NCI-H2081 (cell line): Measurements from ENCODE around the gene S100A14.
"Not testable (repeated sequence)": the region's sequence is repeated elsewhere in the genome, so short reads cannot be mapped to it uniquely, and the experiment has no call there.

Source experiments
- DNase-seq, 2 experiments: peaks; one replicate each; lab custom pipeline; 2025; lab: John Stamatoyannopoulos, UW

Gene S100A14

GRCh38 chr1:153615406-153615805 is 719 bp downstream of the S100A14 start:
- DNase-seq: no peak

DNA sequence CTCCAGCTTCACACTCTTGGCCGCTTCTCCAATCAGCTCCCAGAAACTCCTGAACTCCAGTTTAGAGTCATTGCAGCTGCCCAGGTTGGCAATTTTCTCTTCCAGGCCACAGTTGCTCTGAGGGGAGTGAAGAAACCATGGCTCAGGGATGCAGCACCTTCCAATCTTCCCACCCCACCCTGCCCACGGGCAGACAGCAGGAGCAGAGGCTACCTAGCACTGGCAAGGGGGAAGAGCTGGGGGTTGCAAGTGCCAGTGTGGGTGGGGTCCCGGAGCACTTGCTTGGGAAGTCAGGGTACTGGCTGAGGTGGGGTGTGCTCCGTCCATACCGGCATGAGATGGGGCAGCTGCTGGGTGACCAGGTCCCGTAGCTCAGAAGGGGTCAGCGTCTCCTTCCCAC is 1.2 kb downstream of the S100A14 start:
- no peak for DNase-seq

DNA sequence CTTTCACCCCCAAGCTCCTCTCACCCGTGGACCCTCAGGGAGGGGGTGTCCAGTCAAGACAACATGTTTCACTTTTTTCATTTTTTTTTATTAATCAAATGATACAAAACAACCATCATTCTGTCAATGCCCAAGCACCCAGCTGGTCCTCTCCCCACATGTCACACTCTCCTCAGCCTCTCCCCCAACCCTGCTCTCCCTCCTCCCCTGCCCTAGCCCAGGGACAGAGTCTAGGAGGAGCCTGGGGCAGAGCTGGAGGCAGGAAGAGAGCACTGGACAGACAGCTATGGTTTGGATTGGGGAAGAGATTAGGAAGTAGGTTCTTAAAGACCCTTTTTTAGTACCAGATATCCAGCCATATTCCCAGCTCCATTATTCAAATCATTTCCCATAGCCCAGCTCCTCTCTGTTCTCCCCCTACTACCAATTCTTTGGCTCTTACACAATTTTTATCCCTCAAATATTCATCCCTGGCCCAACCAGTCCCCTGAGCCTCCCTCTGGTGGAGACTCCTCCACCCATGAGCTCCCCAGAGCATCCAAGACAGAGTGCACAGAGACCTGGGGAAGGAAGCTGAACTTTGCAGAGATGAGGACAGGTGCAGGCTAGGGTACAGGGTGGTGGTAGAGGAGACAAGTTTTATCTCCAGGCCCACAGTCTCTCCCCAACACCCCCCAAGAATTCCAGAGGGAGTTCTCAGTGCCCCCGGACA is 1.8 kb downstream of the S100A14 start:
- DNase-seq: no peak

DNA sequence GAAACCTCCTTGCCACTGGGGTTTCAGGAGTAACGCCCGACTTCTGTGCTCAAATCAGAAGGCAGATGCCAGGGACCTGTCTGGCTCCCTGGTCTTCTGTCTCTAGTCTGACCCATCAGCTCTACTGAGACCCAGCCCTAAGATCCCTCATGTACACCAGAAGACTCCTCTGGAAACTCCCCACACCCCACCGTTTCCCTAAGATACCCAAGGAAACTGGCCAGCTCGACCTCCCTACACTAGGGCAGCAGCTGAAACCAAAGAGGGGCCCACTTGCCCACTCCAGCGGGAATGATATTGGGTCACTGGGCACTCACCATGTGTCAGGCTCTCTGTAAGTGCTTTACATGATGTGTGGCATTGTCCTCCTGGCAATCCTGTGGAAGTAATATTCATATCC is 2.7 kb downstream of the S100A14 start:
- DNase-seq: no peak

- DNase-seq: no peak
Measured at GRCh38 chr1:153612755-153613331, 3.3 kb downstream of the S100A14 start, which contains the start of gene S100A16. S100A16 (minus strand) TSS chr1:153613137; CDS start chr1:153608151, 4,986 bp downstream.

DNA sequence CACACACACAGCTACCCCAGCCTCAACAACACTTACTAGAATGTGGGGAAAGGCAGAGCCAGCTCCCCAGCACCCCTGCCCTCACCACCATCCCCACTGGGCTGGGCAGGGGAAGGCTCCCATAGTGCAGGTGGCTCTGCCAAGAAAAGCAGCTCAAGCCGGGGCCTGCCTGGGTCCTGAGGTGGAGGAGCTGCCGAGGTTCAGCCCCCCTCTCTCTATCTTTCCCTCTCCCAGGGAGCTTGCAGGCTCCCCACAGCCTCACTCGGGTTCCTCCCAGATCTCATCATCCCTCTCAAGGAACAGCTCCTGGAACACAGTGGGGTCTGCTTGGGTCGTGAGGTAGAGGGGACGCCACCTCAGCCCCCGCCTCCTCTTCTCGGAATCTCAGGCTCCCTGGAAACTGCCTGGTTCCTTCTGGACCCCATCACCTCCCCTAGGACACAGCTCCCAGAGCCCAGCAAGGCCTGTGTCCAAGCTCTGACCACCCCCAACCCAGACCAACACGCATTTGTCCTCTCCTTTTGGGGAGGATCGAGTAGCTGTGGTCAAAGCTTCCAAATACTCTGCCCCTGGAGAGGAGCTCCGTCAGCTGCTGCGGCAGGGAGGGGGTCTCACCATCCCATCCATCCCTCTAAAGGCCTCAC is 3.9 kb downstream of the S100A14 start:
- no peak for DNase-seq

- DNase-seq: no peak
Measured at GRCh38 chr1:153611356-153611755, 4.8 kb downstream of the S100A14 start.

- no peak for DNase-seq
Measured at GRCh38 chr1:153610811-153611301, 5.3 kb downstream of the S100A14 start.

- no peak for DNase-seq
Measured at GRCh38 chr1:153610334-153610733, 5.8 kb downstream of the S100A14 start.

- no peak for DNase-seq
Measured at GRCh38 chr1:153609585-153609907, 6.6 kb downstream of the S100A14 start.

DNA sequence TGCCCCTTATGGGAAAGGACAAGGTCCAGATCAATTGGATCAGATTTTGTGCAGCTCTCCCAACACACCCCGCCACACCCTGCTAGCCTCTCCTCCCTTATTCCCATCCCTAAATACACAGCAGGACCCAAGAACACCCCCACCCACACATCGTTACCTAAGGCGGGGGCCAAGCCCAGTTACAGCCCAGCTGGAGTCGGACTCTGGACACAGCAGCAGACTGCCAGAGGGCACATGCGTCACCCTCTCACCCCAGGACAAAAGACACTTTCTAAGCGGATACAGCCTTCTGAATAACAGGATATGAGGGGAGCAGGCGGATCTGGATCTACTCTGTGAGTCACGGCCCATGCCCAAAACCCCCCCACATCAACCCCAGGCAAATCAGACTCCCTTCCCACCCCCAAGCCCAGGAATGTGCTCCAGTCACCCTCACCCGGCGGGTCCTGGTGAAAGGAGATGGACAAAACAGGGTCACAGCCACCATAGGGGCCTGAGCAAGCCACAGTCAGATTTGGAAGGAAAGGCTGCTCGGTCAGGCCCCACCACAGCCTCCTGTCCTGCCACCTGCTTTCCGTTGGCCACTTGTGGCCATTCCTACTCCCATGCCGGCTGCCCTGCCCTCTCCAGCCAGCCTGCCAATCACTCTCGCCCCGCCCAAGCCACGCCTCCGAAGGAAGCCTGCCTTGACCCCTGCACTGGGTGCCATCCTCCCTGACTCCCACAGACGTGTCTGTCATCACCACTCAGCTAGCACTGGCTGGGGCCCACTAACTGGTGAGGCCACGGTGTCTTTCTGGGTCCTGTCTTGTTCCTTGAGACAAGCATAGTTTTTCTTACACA is 7.2 kb downstream of the S100A14 start:
- no peak for DNase-seq

DNA sequence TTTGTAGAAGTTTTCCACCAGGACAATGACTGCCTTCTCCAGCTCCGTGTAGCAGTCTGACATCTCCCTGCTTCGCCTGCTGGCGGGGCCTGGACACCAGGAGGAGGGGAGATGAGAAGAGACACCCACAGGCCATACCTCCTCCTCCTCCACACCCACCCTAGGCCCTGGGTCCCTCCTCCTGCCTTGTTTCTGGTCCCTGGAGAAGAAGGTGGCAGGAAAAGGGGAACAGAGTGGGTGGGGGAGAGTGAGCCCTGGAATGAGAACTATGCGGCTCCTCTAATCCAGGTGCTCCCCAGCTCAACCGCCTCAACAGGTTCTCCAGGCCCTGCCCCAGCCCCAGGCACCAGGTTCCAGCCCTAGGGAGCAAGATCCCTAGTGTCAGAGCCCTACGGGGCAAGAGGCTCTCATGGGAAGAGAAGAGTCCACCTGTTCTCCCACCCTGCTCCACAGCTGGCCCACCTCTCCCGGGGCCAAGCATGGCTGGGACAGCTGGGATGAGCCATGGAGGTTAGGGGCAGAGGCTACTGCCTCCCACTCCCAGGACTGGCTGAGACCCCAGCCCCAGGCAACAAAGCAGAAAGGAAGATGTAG is 7.9 kb downstream of the S100A14 start:
- no peak for DNase-seq

- no peak for DNase-seq
Measured at GRCh38 chr1:153607381-153607780, 8.7 kb downstream of the S100A14 start.

DNA sequence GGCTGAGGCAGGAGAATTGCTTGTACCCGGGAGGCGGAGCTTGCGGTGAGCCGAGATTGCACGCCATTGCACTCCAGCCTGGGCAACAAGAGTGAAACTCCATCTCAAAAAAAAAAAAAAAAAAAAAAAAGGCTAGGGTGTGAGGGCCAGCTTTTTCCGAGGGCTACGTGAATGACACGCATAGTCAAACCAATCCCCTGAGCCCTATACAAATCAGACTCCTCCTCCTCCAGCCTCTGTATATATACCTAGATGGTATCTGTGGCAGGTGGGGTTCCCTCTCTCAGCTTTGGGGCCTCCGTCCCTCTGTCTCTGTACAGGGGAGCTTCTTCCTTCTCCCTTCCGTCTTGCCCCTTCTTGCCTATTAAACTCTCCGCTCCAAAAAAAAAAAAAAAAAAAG is 9.9 kb downstream of the S100A14 start:
- no peak for DNase-seq

DNA sequence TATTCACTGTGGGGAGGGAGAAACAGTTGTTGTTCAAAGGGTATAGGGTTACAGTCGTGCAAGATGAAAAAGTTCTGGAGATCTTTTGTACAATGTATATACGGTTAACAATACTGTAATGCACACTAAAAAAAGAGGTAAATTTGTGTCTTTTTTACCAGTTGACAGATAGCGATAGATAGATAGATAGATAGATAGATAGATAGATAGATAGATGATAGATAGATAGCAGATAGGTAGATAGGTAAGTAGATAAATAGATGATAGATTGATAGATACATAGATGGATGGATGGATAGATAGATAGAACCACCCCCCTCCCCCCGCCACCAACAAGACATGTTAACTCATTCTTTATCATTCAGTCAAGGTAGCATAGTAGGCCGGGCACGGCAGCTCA is 13.4 kb downstream of the S100A14 start:
- DNase-seq: no peak

DNA sequence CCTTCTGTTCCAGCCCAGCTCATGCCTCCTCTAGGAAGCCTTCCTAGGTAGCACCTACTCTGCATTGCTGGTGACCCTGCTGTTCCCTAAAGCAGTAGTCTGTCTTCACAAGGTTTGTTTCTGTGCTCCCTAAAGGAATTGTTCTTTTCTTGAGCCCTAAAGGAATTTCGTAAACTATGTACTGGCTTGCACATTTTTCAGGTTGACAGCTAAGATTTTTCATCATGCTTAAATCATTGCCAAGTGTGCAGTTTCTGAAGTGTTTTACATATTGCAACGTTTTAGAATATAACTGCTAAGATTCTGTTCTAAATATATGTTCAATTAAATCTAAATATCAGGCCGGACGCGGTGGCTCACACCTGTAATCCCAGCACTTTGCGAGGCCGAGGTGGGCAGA is 16.3 kb downstream of the S100A14 start:
- DNase-seq: no peak

- DNase-seq: peak; percentile 53 to 75
Measured at GRCh38 chr1:153598309-153599172, 17.6 kb downstream of the S100A14 start.

DNA sequence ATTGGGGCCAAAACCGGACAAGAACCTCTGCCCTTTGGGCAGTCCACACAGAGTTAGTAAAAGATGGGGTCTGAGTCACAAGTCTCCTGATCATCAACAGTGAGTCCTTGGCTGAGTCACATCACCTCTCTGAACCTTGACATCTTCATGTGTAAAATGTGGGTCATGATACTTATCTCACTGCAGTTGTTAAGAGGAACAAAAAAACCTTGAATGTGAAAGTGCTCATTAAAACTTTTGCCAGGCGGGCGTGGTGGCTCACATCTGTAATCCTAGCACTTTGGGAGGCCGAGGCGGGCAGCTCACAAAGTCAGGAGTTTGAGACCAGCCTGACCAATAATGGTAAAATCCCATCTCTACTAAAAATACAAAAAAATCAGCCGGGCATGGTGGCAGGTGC is 18.9 kb downstream of the S100A14 start:
- DNase-seq: no peak

DNA sequence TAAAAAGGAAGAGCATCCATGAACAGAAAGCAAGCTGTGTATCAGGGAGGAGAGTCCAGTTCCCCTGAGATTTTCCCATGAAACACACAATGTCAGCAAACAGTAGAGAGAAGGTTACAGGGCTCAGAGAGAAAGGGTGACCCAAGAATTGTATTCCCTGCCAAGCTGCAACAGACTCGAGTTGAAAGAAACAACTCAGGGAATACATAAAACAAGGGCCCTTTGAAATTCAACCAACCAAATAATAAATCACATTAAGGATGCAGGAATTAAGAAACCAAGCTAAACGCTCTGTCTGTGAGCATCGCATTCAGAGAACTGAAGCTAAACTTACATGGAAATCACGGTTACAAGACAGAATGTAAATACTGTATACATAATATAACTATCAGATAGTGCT is 23.4 kb downstream of the S100A14 start:
- DNase-seq: no peak

DNA sequence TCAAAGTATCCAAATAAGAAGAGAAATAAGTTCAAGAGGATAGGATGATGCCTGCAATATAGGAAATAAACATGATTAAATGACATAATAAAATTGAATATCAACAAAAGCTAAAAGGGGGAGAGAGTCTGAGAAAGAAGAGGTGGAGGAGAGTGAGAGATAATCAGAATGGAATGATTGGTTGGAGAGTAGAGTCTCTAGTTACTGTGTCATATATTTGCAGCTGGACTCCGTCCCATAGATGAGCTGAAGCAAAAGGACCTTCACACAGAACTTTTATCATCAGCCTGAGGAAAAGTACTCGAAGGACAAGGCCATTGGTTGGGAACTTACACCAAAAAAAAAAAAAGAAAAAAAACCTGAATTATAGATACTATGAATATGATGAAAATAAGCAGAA is 27.6 kb downstream of the S100A14 start:
- no peak for DNase-seq

DNA sequence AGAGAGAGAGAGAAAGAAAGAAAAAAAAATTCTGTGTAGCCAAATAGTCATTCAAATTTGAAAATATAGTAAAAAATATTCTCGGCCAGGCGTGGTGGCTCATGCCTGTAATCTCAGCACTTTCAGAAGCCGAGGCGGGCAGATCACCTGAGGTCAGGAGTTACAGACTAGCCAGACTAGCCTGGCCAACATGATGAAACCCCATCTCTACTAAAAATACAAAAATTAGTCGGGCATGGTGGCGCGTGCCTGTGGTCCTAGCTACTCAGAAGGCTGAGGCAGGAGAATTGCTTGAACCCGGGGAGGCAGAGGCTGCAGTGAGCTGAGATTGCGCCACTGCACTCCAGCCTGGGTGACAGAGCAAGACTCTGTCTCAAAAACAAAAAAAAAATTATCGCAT is 28.1 kb downstream of the S100A14 start:
- DNase-seq: not testable (repeated sequence)
